T-helper 1 cell treated with Interleukin-12 subunit alpha and Interleukin-12 subunit beta and Interleukin-4 antibody, amounts not matched to agents 30 μg/mL and 1 μg/mL, for 36 hours (primary cell): ENCODE results near the gene CAPZB.

ENCODE experiments used
- H3K27ac Mint-ChIP-seq: one replicate; pipeline ENCODE4 v1.8.0; 2021; ENCODE audit warnings: mild to moderate bottlenecking, mixed read lengths
- H3K27me3 Mint-ChIP-seq: one replicate; pipeline ENCODE4 v1.8.0; 2021; ENCODE audit warnings: low read depth, mixed read lengths
- H3K36me3 Mint-ChIP-seq: one replicate; pipeline ENCODE4 v1.8.0; 2021; ENCODE audit warnings: low read depth, mixed read lengths
- H3K4me1 Mint-ChIP-seq: one replicate; pipeline ENCODE4 v1.8.0; 2021; ENCODE audit warnings: low read depth, mixed read lengths
- H3K4me3 Mint-ChIP-seq: one replicate; pipeline ENCODE4 v1.8.0; 2021; ENCODE audit warnings: mild to moderate bottlenecking, moderate library complexity, mixed read lengths
- H3K9me3 Mint-ChIP-seq: one replicate; pipeline ENCODE4 v1.8.0; 2021; ENCODE audit warnings: mixed read lengths

The CAPZB gene

DNA sequence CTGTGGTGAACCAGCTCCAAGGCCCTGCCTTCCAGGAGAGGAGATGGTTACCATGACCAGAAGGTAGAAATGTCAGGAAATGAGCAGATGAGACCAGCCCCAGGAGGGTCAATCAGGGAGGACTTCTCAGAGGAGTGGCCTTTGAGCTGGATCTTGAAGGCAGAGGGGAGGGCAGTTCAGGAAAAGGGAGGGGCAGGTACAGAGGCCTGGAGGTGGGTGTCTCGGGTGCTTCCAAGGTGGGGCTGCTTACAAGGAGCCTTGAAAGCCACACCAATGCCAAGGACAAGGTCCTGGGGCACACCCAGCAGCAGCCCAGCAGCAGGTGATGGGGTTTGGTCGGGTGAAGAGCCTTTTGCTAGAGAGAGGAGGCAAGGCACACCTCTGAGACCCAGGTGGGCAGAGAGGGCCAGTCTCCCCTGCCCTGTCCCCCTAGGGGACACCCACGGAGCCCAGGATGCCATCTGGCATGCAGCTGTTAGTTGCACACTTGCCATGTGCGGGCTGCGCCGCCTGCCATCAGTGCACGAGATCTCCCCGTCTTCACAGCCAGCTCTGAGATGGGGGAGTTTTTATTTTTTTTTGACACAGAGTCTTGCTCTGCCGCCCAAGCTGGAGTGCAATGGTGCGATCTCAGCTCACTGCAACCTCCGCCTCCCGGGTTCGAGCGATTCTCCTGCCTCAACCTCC, 154.7 kb downstream of the CAPZB start:
- Mint-ChIP-seq H3K27me3 (no peaks in the 10 kb centered on the region), H3K4me1 (no peaks in the 10 kb centered on the region), H3K27ac (no peak overlapping the region), H3K9me3 (no peaks in the 10 kb centered on the region), H3K4me3 (no peak overlapping the region), H3K36me3 (peaks cover 3% of the 10 kb centered on the region)

DNA sequence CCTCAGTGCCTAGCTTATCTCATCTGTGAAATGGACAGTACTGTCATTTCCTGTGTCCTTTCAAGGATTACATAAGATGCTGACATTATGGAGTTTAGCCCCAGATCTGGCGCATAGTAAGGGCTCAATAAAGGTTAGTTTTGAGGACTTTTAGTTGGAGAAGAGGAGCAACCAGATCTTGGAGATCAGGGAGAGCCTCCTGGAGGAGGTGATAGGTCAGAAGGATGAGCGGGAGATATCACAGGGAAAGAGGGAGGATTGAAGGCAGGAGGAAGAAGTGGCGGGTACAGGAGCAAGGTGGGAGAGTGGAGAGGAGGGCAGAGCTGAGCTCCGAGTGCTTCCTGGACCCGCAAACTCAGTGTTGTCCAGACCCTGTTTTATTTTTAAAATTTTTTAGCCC, 155.7 kb downstream of the CAPZB start:
- no peaks in the 10 kb centered on the region for H3K27me3 Mint-ChIP-seq
- H3K36me3 Mint-ChIP-seq: peaks cover 3% of the 10 kb centered on the region
- no peak overlapping the region for H3K27ac Mint-ChIP-seq
- no peaks in the 10 kb centered on the region for H3K9me3 Mint-ChIP-seq
- no peak overlapping the region for H3K4me3 Mint-ChIP-seq
- H3K4me1 Mint-ChIP-seq: no peaks in the 10 kb centered on the region

DNA sequence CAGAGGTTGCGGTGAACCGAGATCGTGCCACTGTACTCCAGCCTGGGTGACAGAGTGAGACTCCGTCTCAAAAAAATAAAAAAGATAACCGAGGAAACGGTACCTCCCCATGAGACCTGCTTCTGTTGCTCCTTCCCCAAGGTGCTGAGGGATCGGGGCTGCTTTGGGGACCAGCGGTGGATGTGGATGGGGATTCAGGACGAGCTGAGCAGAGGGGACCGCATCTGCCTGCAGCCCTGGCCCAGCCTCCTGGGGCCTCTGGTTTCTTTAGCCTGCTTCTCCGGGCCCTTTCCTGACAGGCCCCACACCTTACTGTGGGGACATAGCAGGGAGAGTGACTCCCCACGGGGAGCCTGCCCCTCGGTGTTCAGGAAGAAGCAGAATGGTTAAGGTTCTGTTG, 156.2 kb downstream of the CAPZB start:
- Mint-ChIP-seq H3K36me3 (peaks cover 3% of the 10 kb centered on the region), H3K27me3 (no peaks in the 10 kb centered on the region), H3K4me3 (no peak overlapping the region), H3K4me1 (no peaks in the 10 kb centered on the region), H3K9me3 (no peaks in the 10 kb centered on the region), H3K27ac (no peak overlapping the region)

DNA sequence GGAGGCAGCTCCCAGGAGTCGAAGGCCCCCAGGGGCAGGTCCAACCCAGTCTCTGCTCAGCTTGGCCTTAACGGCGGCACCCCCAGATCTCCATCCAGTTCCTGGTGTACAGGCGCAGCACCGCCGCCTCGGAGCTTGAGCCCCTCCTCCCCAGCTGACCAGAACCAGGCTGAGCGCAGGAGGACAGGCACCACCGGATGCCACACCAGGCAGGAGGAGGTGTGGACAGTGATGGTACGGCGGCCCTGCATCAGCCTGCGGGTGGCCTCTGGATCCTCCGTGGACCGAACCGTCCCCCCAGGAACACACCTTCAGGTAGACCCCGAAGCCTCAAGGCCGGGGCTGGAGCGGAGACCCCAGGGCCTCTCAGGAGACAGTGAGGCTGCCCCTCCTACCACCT, 156.9 kb downstream of the CAPZB start:
- Mint-ChIP-seq H3K9me3 (no peaks in the 10 kb centered on the region), H3K4me3 (no peak overlapping the region), H3K36me3 (no peaks in the 10 kb centered on the region), H3K4me1 (no peaks in the 10 kb centered on the region), H3K27me3 (no peaks in the 10 kb centered on the region), H3K27ac (no peak overlapping the region)

DNA sequence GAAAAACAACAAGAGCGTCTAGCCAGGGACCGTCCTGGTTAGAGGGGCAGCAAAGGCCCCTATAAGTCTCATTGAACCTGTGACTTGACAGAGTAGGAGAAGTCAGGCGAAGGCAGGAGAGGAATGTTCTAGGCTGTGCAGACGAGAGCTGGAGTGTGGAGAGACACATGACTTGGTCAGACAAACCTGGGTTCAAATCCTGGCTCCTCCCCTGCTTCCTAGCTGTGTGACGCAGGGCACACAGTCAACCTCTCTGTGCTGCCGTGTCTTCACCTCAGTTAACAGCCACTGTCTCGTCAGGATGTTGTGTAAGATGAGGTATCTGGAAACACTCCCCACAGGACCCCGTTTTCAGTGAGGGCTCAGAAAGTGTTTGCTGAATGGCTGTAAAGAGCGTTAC, 157.6 kb downstream of the CAPZB start:
- H3K27ac Mint-ChIP-seq: no peak overlapping the region

DNA sequence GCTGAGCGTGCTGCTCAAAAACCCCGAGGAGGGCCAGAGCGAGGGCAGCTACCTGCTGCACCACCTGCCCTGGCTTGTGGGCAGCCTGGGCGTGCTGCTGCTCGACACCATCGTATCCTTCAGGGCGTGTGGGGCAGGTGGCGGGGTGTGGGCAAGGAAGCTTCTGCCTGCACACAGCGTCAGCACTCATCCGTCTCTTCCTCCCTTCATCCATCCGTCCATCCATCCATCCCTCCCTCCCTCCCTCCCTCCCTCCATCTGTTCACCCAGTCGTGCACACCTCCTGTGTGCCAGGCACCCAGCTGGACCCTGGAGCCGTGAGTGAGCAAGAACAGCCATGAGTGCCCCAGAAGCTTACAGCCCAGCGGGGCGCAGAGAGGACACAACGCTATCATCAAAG, 158.0 kb downstream of the CAPZB start:
- no peaks in the 10 kb centered on the region for H3K27me3 Mint-ChIP-seq
- no peaks in the 10 kb centered on the region for H3K36me3 Mint-ChIP-seq
- H3K27ac Mint-ChIP-seq: no peak overlapping the region
- H3K4me1 Mint-ChIP-seq: no peaks in the 10 kb centered on the region
- no peaks in the 10 kb centered on the region for H3K9me3 Mint-ChIP-seq
- no peak overlapping the region for H3K4me3 Mint-ChIP-seq

More for the DNA sequence above, 157.6 kb downstream of the CAPZB start:
- H3K36me3 Mint-ChIP-seq: no peaks in the 10 kb centered on the region
- no peaks in the 10 kb centered on the region for H3K27me3 Mint-ChIP-seq
- H3K9me3 Mint-ChIP-seq: no peaks in the 10 kb centered on the region
- no peak overlapping the region for H3K4me3 Mint-ChIP-seq
- no peaks in the 10 kb centered on the region for H3K4me1 Mint-ChIP-seq

DNA sequence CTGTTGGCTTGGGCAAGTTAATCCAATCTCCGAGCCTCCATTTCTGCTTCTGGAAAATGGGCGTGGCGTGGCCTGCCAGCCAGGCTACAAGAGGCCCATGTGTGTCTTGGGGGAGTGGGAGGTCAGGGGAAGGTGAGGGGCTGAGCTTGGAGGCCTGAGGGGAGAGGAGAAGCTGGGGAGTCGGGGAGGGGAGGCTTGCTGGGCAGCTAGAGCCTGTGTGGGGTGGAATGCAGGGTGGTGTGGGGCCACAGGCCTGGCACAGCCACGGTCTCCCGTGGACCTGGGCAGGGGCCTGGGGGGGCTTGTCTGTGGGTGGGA, 158.6 kb downstream of the CAPZB start:
- no peaks in the 10 kb centered on the region for H3K36me3 Mint-ChIP-seq
- H3K4me1 Mint-ChIP-seq: no peaks in the 10 kb centered on the region
- H3K27me3 Mint-ChIP-seq: no peaks in the 10 kb centered on the region
- no peak overlapping the region for H3K4me3 Mint-ChIP-seq
- H3K27ac Mint-ChIP-seq: no peak overlapping the region
- H3K9me3 Mint-ChIP-seq: no peaks in the 10 kb centered on the region

DNA sequence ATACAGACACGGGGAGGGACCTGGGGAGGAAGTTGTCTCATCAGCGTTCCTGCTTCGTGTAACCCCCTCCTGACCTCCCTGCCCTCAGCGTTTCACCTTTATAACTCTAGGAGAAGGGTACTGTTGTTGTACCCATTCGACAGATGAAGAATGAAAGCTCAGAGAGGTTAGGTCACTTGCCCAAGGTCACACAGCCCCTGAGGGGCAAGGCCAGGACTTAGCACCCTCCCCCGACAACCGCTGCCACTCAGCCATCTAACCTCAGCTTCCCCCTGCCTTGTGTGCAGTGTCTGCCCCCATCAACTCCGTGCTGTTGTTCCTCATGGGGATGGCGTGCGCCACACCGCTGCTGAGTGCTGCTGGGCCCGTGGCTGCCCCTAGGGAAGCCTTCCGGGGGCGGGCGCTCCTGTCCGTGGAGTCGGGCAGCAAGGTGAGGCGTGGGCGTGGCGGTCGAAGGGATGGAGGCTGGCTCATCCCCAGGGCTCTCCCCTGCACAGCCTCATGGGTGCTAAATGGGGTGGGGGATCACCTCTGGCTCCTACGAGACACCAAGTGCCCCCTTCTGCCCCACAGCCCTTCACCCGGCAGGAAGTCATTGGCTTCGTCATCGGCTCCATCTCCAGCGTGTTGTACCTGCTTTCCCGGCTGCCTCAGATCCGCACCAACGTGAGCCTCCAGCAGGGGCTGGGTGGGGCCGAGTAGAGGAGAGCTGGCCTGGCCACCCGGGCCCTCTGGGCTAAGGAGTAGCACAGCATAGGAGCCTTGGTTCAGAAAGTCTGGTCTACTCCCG, 159.2 kb downstream of the CAPZB start:
- H3K27me3 Mint-ChIP-seq: no peaks in the 10 kb centered on the region
- H3K4me1 Mint-ChIP-seq: no peaks in the 10 kb centered on the region
- no peak overlapping the region for H3K4me3 Mint-ChIP-seq
- no peak overlapping the region for H3K27ac Mint-ChIP-seq
- H3K36me3 Mint-ChIP-seq: no peaks in the 10 kb centered on the region
- no peaks in the 10 kb centered on the region for H3K9me3 Mint-ChIP-seq

DNA sequence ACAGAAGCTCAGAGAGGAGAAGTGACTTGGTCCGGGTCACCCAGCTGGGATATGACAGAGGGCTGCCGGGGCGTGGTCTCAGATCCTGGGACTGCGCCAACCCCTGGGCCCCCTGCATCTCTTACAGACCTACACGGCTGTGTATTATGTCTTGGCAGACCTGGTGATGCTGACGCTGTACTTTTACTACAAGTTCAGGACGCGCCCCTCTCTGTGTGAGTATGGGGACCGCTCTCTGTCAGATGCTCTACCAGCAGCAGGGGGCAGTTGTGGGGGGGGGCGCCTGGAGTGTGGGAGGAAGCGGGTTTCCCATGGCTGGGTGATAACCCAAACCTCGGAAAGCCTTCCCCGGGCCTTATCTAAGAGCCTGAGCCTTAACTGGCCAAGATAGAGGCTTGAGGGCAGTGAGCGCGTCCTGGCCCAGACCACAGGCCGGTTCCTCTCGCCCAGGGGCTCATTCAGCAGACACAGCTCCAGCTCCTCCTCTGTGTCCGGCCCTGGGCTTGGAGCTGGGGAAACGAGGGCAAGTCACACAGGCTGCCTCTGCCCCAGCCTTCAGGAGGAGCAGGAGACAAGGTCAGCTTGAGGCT, 159.9 kb downstream of the CAPZB start:
- H3K36me3 Mint-ChIP-seq: no peaks in the 10 kb centered on the region
- H3K9me3 Mint-ChIP-seq: no peaks in the 10 kb centered on the region
- no peak overlapping the region for H3K4me3 Mint-ChIP-seq
- H3K27me3 Mint-ChIP-seq: no peaks in the 10 kb centered on the region
- H3K4me1 Mint-ChIP-seq: no peaks in the 10 kb centered on the region
- no peak overlapping the region for H3K27ac Mint-ChIP-seq

DNA sequence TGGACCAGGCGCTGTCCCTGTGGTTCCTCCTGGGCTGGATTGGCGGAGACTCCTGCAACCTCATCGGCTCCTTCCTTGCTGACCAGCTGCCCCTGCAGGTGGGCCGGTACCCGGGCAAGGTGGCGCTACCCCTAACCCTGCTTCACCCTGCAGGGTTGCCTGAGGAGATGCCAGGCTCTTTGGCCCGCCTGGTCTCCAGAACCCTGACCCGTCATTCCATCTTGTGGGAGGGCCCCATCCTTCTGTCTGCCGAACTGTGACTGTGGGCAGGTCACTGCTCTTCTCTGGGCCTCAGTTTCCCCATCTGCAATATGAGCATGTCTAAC, 160.7 kb downstream of the CAPZB start:
- no peaks in the 10 kb centered on the region for H3K36me3 Mint-ChIP-seq

DNA sequence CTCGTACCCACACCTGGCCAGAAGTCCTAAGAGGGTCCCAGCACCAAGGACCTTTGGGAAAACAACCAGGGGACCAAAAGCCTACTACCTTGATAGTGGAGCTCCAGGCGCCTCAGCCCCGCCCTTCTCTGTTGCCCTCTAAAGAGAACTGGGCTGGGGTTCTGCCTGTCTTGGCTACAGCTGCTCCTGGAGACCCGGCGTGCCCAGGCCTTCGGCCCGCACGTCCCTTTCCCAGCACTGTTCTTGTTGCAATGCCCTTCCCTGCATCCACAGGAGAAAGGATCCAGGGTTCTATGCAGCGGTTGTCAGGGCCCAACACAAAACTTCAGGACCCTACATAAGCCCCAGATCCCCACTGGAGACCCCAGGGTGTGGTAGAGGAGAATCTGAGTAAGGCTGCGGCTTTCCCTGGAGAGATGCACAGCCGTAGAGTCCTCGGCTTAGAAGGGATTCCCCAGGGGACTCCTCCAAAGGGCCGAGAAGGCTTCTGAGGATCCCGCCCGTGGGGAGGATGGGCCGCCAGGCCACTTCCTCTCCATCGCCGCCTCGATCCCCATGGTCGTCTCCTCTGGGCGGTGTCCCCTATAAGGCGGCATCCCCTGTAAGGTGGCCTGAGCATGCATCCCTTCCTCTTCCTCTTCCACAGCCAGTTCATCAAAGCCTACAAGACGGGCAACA, 161.2 kb downstream of the CAPZB start:
- H3K27me3 Mint-ChIP-seq: no peaks in the 10 kb centered on the region
- no peaks in the 10 kb centered on the region for H3K9me3 Mint-ChIP-seq
- no peaks in the 10 kb centered on the region for H3K36me3 Mint-ChIP-seq
- H3K27ac Mint-ChIP-seq: no peak overlapping the region
- H3K4me3 Mint-ChIP-seq: no peak overlapping the region
- H3K4me1 Mint-ChIP-seq: no peaks in the 10 kb centered on the region

More for the DNA sequence above, 160.7 kb downstream of the CAPZB start:
- Mint-ChIP-seq H3K27me3 (no peaks in the 10 kb centered on the region), H3K9me3 (no peaks in the 10 kb centered on the region), H3K4me3 (no peak overlapping the region), H3K27ac (no peak overlapping the region), H3K4me1 (no peaks in the 10 kb centered on the region)

DNA sequence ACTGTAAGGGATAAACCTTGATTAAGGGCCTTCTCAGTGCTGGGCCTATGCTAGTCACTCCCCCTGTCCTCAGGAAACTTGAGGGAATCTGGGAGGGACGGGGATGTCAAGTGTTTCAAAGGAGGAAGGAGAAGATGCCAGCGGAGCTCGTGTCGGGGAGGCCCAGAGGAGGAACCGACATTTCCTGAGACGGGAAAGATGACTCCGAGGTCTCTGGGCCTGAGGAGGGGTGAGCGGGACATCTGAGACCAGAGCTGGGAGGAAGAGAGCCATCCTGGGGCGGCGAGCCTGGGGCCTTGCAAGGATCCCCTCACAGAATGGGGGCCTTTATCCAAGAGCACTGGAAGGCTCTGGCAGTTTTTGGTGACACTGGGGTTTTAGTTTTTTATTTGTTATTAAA, 162.9 kb downstream of the CAPZB start:
- no peak overlapping the region for H3K4me3 Mint-ChIP-seq

DNA sequence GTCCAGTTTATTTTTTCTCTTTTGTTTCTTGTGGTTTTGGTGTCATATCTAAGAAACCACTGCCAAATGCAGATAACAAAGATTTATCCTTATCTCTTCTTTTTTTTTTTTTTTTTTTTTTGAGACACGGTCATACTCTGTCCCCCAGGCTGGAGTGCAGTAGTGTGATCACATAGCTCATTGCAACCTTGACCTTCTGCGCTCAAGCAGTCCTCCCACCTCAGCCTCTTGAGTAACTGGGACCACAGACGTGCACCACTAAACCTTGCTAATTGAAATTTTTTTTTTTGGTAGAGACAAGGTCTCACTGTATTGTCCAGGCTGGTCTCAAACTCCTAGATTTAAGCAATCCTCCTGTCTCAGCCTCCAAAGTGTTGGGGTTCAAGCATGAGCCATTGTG, 164.3 kb downstream of the CAPZB start:
- Mint-ChIP-seq H3K27ac (no peak overlapping the region), H3K9me3 (no peaks in the 10 kb centered on the region), H3K36me3 (no peaks in the 10 kb centered on the region), H3K27me3 (no peaks in the 10 kb centered on the region), H3K4me3 (no peak overlapping the region), H3K4me1 (peaks cover 2% of the 10 kb centered on the region)

More for the DNA sequence above, 162.9 kb downstream of the CAPZB start:
- H3K9me3 Mint-ChIP-seq: no peaks in the 10 kb centered on the region
- H3K27ac Mint-ChIP-seq: no peak overlapping the region
- H3K27me3 Mint-ChIP-seq: no peaks in the 10 kb centered on the region
- H3K36me3 Mint-ChIP-seq: no peaks in the 10 kb centered on the region
- H3K4me1 Mint-ChIP-seq: no peaks in the 10 kb centered on the region

DNA sequence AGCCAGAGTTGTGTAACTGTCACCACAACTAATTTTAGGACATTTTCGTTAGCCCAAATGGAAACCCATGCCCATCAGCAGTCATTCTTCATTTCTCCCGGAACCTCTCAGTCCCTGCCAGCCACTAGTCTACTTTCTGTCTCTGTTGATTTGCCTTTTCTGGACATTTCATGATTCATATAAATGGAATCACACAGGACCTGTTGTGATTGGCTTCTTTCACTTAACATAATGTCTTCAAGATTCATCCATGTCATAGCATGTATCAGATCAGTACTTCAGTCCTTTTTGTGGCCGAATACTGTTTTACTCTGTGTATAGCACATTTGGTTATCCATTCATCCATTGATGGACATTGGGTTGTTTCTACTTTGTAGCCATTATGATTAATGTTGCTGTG, 166.1 kb downstream of the CAPZB start:
- Mint-ChIP-seq H3K9me3 (no peaks in the 10 kb centered on the region), H3K4me1 (peaks cover 9% of the 10 kb centered on the region), H3K27ac (no peak overlapping the region), H3K27me3 (no peaks in the 10 kb centered on the region), H3K4me3 (no peak overlapping the region), H3K36me3 (no peaks in the 10 kb centered on the region)
